Prostate gland (tissue), 2 donors: ENCODE measurements around the gene GSE1. TPM values are rescaled to one million over a fixed set of nuclear protein-coding genes. Genes with fewer than 3 reads are reported as not detected.

Experiments used
- DNase-seq: peaks from one replicate; pipeline ENCODE4 v3.0.0-alpha.2; 2019; ENCODE audit warnings: low spot score
- H3K27ac ChIP-seq, 2 donors: fragments of 200-600 bp; sonication (generic); 2 replicates each; pipeline ENCODE4 v1.5.1; 2017 to 2019
- H3K27me3 ChIP-seq: fragments of 200-600 bp; sonication (generic); replicated peaks from 2 replicates; pipeline ENCODE4 v1.5.1; 2019; ENCODE audit not compliant: insufficient read depth
- H3K36me3 ChIP-seq, 2 donors: fragments of 200-600 bp; sonication (generic); 1 replicate in 1 of 2; 2 replicates in 1 of 2; pipeline versions ENCODE4 v1.5.1 to v1.8.1; 2017 to 2019
- H3K4me1 ChIP-seq: fragments of 200-600 bp; sonication (generic); replicated peaks from 2 replicates; pipeline ENCODE4 v1.5.1; 2019
- H3K4me3 ChIP-seq, 2 donors: fragments of 200-600 bp; sonication (generic); 2 replicates each; pipeline ENCODE4 v1.5.1; 2017 to 2019
- H3K9me3 ChIP-seq: fragments of 200-600 bp; sonication (generic); 2 replicates; pipeline ENCODE4 v1.5.1; 2017
- POLR2A ChIP-seq: fragments of 450-650 bp; IDR thresholded peaks from one replicate; pipeline ENCODE4 v1.6.1; 2016; ENCODE audit warnings: antibody characterized with exemption, mild to moderate bottlenecking
- POLR2AphosphoS5 ChIP-seq: sonication (generic); formaldehyde crosslinking; IDR thresholded peaks from one replicate; pipeline ENCODE4 v1.6.1; 2017; ENCODE audit warnings: antibody characterized with exemption
- WGBS: methylation state at CpG from one replicate; pipeline ENCODE4 v1.1.5; 2018; 5-methylcytosine and 5-hydroxymethylcytosine counted together
- intact Hi-C: fragments of 100-400 bp; cut with DNase I; formaldehyde crosslinking; loops from one replicate; pipeline ENCODE4 v1.14.2; 2022
- total RNA-seq, 2 donors: library from RNA; depleted of rRNA; stranded (reverse); fragments of >200 nt; gene quantifications; one replicate each; pipeline ENCODE4 v1.1.0, GENCODE V29; 2016
- TF ChIP-seq, protein P1 (sequence below), 4 experiments: fragments of 200-600 bp in 2 of 4; fragments of 450-650 bp in 2 of 4; sonication (generic) in 2 of 4; IDR thresholded peaks; 1 replicate in 3 of 4; 2 replicates in 1 of 4; pipeline ENCODE4 v1.5.1; 2016 to 2019; ENCODE audit warnings: antibody characterized with exemption in 4 of 4, mild to moderate bottlenecking in 2 of 4, moderate library complexity in 2 of 4

Gene GSE1
- total RNA-seq, 2 donors from 2014 or later, result 41.4 to 146 TPM

- H3K4me1 ChIP-seq, result no peaks in the 10 kb centered on the region
- no peak overlapping the region for H3K27ac ChIP-seq
- WGBS, result 47% methylated on average over 9 of the region's 9 CpGs
- H3K27me3 ChIP-seq, result no peaks in the 10 kb centered on the region
- no peak overlapping the region for H3K4me3 ChIP-seq
- no peak for DNase-seq
- TF ChIP-seq POLR2AphosphoS5, result no peak
- no peaks in the 10 kb centered on the region for H3K9me3 ChIP-seq
- H3K36me3 ChIP-seq, result no peaks in the 10 kb centered on the region
- intact Hi-C loops, result loop anchor here (10.0 kb wide), 2 partner anchors 208 to 288 kb away; no protein-coding TSS in a partner anchor
Observed at GRCh38 chr16:85712801-85713200, 99.7 kb downstream of the GSE1 start.

GRCh38 chr16:85715169-85716021, 102.3 kb downstream of the GSE1 start:
- 43% methylated on average over 22 of the region's 22 CpGs for WGBS
- H3K4me1 ChIP-seq, result no peaks in the 10 kb centered on the region
- H3K27me3 ChIP-seq, result no peaks in the 10 kb centered on the region
- peak overlapping the region in 1 of 2 donors; percentile 36 for H3K27ac ChIP-seq
- TF ChIP-seq POLR2AphosphoS5 (peak; percentile 54), POLR2A (no peak)
- TF ChIP-seq, protein P1, sequence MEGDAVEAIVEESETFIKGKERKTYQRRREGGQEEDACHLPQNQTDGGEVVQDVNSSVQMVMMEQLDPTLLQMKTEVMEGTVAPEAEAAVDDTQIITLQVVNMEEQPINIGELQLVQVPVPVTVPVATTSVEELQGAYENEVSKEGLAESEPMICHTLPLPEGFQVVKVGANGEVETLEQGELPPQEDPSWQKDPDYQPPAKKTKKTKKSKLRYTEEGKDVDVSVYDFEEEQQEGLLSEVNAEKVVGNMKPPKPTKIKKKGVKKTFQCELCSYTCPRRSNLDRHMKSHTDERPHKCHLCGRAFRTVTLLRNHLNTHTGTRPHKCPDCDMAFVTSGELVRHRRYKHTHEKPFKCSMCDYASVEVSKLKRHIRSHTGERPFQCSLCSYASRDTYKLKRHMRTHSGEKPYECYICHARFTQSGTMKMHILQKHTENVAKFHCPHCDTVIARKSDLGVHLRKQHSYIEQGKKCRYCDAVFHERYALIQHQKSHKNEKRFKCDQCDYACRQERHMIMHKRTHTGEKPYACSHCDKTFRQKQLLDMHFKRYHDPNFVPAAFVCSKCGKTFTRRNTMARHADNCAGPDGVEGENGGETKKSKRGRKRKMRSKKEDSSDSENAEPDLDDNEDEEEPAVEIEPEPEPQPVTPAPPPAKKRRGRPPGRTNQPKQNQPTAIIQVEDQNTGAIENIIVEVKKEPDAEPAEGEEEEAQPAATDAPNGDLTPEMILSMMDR (IDR thresholded peaks at IDR 0.05), result no peak
- no peaks in the 10 kb centered on the region for H3K9me3 ChIP-seq
- no peaks in the 10 kb centered on the region for H3K36me3 ChIP-seq
- peak; percentile 55 for DNase-seq
- intact Hi-C loops, result loop anchor here (5.0 to 10.0 kb wide), 4 partner anchors 43 to 438 kb away; no protein-coding TSS in a partner anchor
- no peak overlapping the region for H3K4me3 ChIP-seq

DNA sequence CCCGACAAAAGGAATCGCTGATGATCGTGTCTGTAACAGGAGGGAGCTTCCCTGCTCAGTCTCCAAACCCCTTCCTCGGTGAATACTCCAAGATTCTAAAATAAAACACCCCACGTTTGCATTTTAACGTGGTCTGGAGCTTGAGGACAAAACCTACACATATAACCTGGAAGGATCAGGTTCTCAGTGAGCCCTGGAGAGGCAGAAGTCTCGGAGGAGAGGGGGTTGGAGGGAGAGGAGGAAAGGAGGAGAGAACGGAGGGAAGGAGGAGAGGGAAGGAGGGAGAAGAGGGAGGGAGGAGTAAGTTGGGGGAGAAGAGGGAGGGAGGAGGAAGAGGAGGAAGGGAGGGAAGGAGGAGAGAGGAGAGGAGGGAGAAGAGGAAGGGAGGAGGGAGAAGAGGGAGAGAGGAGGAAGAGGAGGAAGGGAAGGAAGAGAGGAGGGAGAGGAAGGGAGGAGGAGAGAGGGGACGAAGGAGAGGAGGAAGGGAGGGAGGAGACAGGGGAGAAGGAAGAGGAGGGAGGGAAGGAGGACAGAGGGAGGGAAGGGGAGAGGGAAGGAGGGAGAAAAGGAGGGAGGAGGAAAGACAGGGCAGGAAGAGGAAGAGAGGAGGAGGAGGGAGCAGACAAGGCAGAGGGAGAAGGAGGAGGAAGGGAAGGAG, 103.0 kb downstream of the GSE1 start:
- intact Hi-C loops, result loop anchor here (5.0 to 10.0 kb wide), 4 partner anchors 44 to 439 kb away; no protein-coding TSS in a partner anchor
- Histone ChIP-seq H3K36me3 (no peaks in the 10 kb centered on the region), H3K9me3 (no peaks in the 10 kb centered on the region), H3K4me1 (no peaks in the 10 kb centered on the region), H3K27ac (peak overlapping the region in 1 of 2 donors; percentile 36), H3K4me3 (no peak overlapping the region), H3K27me3 (no peaks in the 10 kb centered on the region)
- DNase-seq, result no peak
- no peak for TF ChIP-seq POLR2A
- TF ChIP-seq, protein P1 (IDR thresholded peaks at IDR 0.05), result no peak
- TF ChIP-seq POLR2AphosphoS5, result no peak
- 26% methylated on average over 9 of the region's 9 CpGs for WGBS

- no peaks in the 10 kb centered on the region for H3K27me3 ChIP-seq
- no peaks in the 10 kb centered on the region for H3K36me3 ChIP-seq
- 34% methylated on average over 3 of the region's 3 CpGs for WGBS
- H3K27ac ChIP-seq, result no peak overlapping the region
- no peaks in the 10 kb centered on the region for H3K4me1 ChIP-seq
- no peak for DNase-seq
- H3K9me3 ChIP-seq, result no peaks in the 10 kb centered on the region
- intact Hi-C loops, result loop anchor here (5.0 to 10.0 kb wide), 4 partner anchors 44 to 439 kb away; no protein-coding TSS in a partner anchor
- TF ChIP-seq, protein P1 (IDR thresholded peaks at IDR 0.05), result no peak
- no peak for TF ChIP-seq POLR2A
- TF ChIP-seq POLR2AphosphoS5, result no peak
- H3K4me3 ChIP-seq, result no peak overlapping the region
Observed at GRCh38 chr16:85716680-85717038, 103.5 kb downstream of the GSE1 start.

GRCh38 chr16:85717393-85718152, 104.5 kb downstream of the GSE1 start:
- 37% methylated on average over 17 of the region's 21 CpGs for whole genome bisulfite sequencing
- Histone ChIP-seq H3K4me3 (no peak overlapping the region), H3K27me3 (no peaks in the 10 kb centered on the region), H3K4me1 (no peaks in the 10 kb centered on the region), H3K36me3 (no peaks in the 10 kb centered on the region), H3K27ac (no peak overlapping the region), H3K9me3 (no peaks in the 10 kb centered on the region)
- TF ChIP-seq POLR2AphosphoS5 (no peak), POLR2A (no peak)
- TF ChIP-seq, protein P1 (IDR thresholded peaks at IDR 0.05), result peak; percentile 63 to 91 (median 75)
- DNase-seq, result peak; percentile 67
- intact Hi-C loops, result loop anchor here (5.0 to 10.0 kb wide), 4 partner anchors 45 to 440 kb away; no protein-coding TSS in a partner anchor
